Myometrial cell (primary cell): ENCODE results near the gene TEDC2. TPM values are rescaled to one million over a fixed set of nuclear protein-coding genes. Genes with fewer than 3 reads are reported as not detected.

Experiments used
- total RNA-seq: library from RNA; depleted of rRNA; stranded (reverse); fragments of >200 nt; gene quantifications from 2 replicates; pipeline ENCODE4 v1.2.3, GENCODE V29; 2015

The TEDC2 gene, protein sequence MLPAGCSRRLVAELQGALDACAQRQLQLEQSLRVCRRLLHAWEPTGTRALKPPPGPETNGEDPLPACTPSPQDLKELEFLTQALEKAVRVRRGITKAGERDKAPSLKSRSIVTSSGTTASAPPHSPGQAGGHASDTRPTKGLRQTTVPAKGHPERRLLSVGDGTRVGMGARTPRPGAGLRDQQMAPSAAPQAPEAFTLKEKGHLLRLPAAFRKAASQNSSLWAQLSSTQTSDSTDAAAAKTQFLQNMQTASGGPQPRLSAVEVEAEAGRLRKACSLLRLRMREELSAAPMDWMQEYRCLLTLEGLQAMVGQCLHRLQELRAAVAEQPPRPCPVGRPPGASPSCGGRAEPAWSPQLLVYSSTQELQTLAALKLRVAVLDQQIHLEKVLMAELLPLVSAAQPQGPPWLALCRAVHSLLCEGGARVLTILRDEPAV
- 10.8 and 28.8 TPM in 2 replicates for total RNA-seq

DNA sequence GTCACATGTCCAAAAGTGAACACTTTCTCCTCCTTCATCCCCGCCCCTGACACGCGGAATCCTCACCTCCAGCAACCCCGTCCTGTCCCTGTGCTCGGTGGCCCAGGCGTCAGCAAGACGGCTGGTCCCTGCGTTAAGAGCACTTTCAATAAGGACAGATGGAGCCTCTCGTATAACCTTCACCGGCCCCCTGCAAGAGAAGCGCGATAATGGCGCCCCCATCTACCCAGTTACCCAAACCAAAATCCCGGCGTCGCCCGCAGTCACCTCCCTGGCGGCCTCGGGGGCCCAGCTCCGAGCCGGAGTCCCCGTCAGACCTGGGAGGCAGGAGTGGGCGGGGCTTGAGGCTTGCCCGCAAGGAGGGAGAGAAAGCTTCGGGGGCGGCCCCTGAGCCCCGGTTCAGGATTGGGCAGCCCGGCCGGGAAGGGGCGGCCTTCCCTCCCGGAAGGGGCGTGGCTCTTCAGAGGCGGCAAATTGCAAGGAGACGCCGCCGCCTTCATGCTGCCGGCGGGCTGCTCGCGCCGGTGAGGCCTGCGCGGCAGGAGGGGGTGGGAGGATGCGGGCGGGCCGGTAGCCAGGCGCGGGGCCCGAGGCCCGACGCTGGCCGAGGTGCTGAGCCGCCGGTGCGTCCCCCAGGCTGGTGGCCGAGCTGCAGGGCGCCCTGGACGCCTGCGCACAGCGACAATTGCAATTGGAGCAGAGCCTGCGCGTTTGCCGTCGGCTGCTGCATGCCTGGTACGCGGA lies at the start of gene TEDC2:
TSS of gene TEDC2 (plus strand) at position 463 of the 744 bp plus-strand sequence. CDS start at position 499, 36 bp downstream.

DNA sequence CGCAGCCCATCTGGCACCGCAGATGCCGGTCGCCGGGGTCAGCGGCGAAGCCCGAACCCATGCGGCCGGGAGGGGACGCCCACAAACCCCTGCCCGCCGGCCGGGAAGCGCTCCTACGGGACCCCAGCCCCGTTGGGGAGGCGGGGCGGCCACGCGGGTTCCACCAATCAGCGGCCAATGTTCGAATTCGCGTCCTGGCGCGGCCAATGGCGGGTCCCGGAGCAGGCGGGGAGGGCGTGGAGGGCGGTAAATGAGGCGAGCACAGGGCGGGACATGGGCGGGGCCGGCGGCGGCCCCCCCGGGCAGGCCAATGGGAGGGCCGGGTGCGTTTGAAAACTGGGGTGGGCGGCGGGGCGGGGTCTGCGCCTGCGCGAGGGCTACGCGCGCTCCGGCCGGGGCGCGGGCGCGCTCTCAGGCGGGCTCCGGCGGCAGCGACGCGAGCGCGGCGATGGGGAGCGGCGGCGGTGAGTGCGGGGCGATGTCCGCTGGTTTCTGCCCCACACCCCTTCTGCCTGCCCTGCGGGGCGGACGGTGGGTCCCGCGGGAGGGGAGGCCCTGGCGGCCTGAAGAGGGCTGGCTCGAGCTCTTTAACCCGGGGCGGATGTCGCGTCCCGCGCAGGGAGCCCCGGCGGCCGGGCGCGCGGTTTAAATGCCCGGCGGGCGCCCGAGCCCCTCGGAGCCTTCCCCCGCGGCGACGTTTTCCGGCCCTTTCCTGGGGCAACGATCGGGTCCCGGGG lies 30.7 kb upstream of the TEDC2 start, which contains the start of gene CCNF:
TSS of gene CCNF (plus strand) at position 414 of the 737 bp plus-strand sequence. CDS start at position 449, 35 bp downstream.

DNA sequence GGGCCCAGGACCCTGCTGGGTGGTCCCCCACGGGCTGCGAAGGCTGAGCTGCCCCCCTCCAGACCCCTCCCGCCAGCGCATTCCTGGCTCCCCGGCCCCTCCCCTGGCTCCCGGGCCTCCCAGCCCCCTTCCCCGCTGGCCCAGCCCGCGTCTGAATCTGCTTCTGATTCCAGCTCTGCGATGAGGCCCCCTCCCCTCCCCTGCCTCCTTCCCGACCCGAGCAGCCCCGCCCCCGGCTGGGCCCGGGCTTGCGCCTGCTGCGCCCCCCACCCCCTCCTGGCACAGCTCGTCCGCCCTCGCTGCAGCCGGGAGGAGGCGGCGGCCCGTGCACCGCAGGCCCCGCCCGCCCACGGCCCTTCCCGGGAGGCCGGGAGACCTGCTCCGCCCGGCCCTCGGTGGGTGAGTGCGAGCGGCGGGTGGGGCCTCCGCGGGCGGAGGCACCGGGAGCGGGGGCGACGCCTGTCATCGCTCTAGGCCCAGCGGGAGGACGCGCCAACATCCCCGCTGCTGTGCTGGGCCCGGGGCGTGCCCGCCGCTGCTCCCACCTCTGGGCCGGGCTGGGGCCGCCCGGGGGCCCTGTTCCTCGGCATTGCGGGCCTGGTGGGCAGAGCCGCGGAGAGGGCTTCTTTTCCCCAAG lies 11.2 kb downstream of the TEDC2 start, which contains the start of gene NTN3:
TSS of gene NTN3 (plus strand) at position 282 of the 637 bp plus-strand sequence. CDS start 405 bp downstream, outside the sequence.

DNA sequence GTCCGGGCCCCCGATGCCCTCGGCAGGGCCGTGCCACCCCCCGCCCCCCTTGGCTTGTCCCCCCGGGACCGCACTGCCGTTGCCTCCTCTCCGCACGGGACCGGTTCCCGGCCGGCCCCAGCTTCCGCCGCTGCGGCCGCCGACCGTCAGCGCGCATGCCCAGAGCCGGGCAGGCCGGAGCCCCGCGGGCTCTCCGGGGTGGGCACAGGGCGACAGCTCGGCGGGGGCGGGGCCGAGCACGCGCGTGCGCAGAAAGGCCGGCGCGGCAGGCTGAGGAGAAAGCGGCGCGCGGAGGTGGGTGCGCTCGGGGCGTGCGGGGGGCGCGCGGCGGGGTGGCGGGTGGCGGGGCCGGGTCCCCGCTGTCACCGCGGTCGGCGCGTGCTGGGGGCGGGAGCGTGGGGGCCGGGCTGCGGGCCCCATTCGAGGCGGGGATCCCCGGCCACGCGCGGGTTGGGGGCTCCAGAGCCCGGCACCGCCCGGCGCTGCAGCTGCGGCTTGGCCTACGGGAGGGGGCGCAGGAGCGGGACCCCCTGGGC lies 15.0 kb downstream of the TEDC2 start, which contains the start of gene TBC1D24:
TSS of gene TBC1D24 (plus strand) at position 251 of the 536 bp plus-strand sequence. CDS start 21,022 bp downstream, outside the sequence.

DNA sequence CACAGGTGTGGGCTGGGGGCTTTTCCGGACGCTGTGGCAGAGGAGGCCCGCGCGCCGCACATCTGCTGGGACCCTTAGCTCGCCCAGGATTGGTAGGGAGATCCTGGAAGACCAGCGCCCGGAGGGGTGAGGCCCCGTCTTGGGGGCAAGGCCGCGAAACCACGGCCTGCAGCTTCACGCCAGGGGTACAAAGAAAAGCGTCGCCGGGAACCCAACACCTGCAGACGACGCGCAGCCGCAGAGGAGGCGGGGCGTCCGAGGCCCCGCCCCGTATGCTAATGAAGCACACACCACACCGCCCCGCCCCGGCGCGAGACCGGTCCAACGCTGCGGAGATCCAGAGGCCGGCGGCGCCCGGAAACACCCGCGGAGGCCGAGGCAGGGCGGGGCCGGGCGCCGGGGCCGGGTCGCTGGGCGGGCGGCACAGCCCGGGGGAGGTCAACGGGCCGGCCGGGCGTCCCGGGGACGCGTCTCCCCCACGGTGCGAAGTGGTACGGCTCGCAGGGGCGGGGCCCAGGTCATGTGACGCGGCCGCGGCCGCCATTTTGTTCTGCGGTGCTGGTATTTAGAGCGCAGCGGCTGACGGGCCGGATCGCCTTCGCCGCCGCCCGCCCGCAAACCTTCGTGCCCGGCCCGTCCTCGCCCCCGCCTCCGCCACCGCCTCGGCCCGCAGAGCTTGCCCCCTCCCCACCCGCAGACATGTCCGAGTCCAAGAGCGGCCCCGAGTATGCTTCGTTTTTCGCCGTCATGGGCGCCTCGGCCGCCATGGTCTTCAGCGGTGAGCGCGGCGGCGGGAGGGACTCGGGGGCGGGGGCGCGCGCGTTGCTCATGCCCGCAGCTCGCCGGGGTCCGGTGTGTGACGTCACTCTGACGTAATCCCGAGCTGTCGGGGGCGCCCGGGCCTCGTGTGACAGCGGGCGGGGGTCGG lies 53.8 kb downstream of the TEDC2 start, which contains the start of gene ATP6V0C:
TSS of gene ATP6V0C (plus strand) at position 548 of the 928 bp plus-strand sequence. CDS start at position 700, 152 bp downstream.

Other genes starting within 250 kb of the TEDC2 start
- under 0.01 and 2.3 TPM in 2 replicates for gene BRICD5, start 249.2 kb upstream of the TEDC2 start, total RNA-seq
- gene PGP, start 245.3 kb upstream of the TEDC2 start, total RNA-seq = 25.7 and 29.1 TPM in 2 replicates
- gene E4F1, start 236.5 kb upstream of the TEDC2 start, total RNA-seq = 24.5 and 26.2 TPM in 2 replicates
- gene DNASE1L2, start 223.7 kb upstream of the TEDC2 start, total RNA-seq = 0.18 and 5.5 TPM in 2 replicates
- gene ECI1, start 208.5 kb upstream of the TEDC2 start, total RNA-seq = 51.6 and 62.3 TPM in 2 replicates
- 136 and 148 TPM in 2 replicates for gene RNPS1, start 192.0 kb upstream of the TEDC2 start, total RNA-seq
- 0.18 TPM in 1 of 2 replicates, not detected in the other for gene ABCA3, start 119.4 kb upstream of the TEDC2 start, total RNA-seq
- gene CCNF, start 30.7 kb upstream of the TEDC2 start, total RNA-seq = 23.4 and 25.2 TPM in 2 replicates
- gene NTN3, start 11.2 kb downstream of the TEDC2 start, total RNA-seq = 0.35 TPM in 1 of 2 replicates, not detected in the other
- 13.8 and 15.6 TPM in 2 replicates for gene TBC1D24, start 15.0 kb downstream of the TEDC2 start, total RNA-seq
- 38.3 and 48.4 TPM in 2 replicates for gene ATP6V0C, start 53.8 kb downstream of the TEDC2 start, total RNA-seq
- gene AMDHD2, start 60.3 kb downstream of the TEDC2 start, total RNA-seq = 7.3 and 19.6 TPM in 2 replicates
- gene CEMP1, start 71.3 kb downstream of the TEDC2 start, total RNA-seq = not detected in 2 replicates
- gene PDPK1, start 77.9 kb downstream of the TEDC2 start, total RNA-seq = 11.0 and 13.6 TPM in 2 replicates
- 28.9 and 31.7 TPM in 2 replicates for gene KCTD5, start 222.4 kb downstream of the TEDC2 start, total RNA-seq